H1 (cell line): ENCODE results near the gene UHRF1. TPM values are rescaled to one million over a fixed set of nuclear protein-coding genes. Genes with fewer than 3 reads are reported as not detected.

Experiments
- CTCF ChIA-PET: fragments of 300-600 bp; sonication (Branson Sonifier 250); formaldehyde crosslinking; loops from one replicate; lab custom pipeline; 2021; ENCODE audit not compliant: partially characterized antibody; lab: Charles Lee
- POLR2A ChIA-PET: fragments of 300-600 bp; sonication (Branson Sonifier 250); formaldehyde crosslinking; loops from one replicate; lab custom pipeline; 2021; ENCODE audit warnings: inconsistent platforms; ENCODE audit not compliant: partially characterized antibody; lab: Charles Lee
- DNase-seq, 2 experiments: peaks; one replicate each; pipeline versions ENCODE4 v3.0.0 to v3.0.0-alpha.2; 2010 to 2022; ENCODE audit warnings: low spot score in 2 of 2, low read depth in 1 of 2, mixed read lengths in 1 of 2
- FAIRE-seq: peaks from 2 replicates; lab custom pipeline; 2011; peaks lifted over from hg19 to GRCh38; lab: Jason Lieb, UNC
- H2AFZ ChIP-seq: 2 replicates; pipeline ENCODE4 v1.8.1; 2012; ENCODE audit warnings: low read length, inconsistent platforms
- H2AK5ac ChIP-seq: 2 replicates; pipeline ENCODE4 v1.6.1; 2013; ENCODE audit warnings: low read depth, low read length
- H2BK120ac ChIP-seq: replicated peaks from 2 replicates; pipeline ENCODE3; 2013; ENCODE audit warnings: low read depth, low read length, inconsistent platforms
- H2BK12ac ChIP-seq: 2 replicates; pipeline ENCODE4 v1.6.1; 2013; ENCODE audit warnings: low read depth, low read length
- H2BK15ac ChIP-seq: 2 replicates; pipeline ENCODE4 v1.6.1; 2013; ENCODE audit warnings: low read length
- H2BK20ac ChIP-seq: 2 replicates; pipeline ENCODE4 v1.6.1; 2013; ENCODE audit warnings: low read length
- H2BK5ac ChIP-seq: 2 replicates; pipeline ENCODE4 v1.6.1; 2013; ENCODE audit warnings: low read depth, low read length
- H3K14ac ChIP-seq: 2 replicates; pipeline ENCODE4 v1.6.1; 2013; ENCODE audit warnings: inconsistent platforms; ENCODE audit not compliant: insufficient read length
- H3K18ac ChIP-seq: 2 replicates; pipeline ENCODE4 v1.6.1; 2013; ENCODE audit warnings: low read length; ENCODE audit errors: extremely low read depth
- H3K23ac ChIP-seq: 2 replicates; pipeline ENCODE4 v1.6.1; 2013; ENCODE audit warnings: inconsistent platforms; ENCODE audit not compliant: insufficient read length
- H3K23me2 ChIP-seq: 2 replicates; pipeline ENCODE4 v1.6.1; 2013; ENCODE audit warnings: low read depth, low read length
- H3K27ac ChIP-seq: 2 replicates; pipeline ENCODE4 v1.6.1; 2011; ENCODE audit warnings: low read depth, low read length, inconsistent platforms
- H3K27me3 ChIP-seq, 4 experiments: replicated peaks in 1 of 4; 1 replicate in 1 of 4; 2 replicates in 3 of 4; pipeline versions ENCODE4 v1.6.1 to v1.8.1; 2011 to 2013; ENCODE audit warnings: low read length in 3 of 4, mild to moderate bottlenecking in 3 of 4, inconsistent platforms in 2 of 4, mixed read lengths in 2 of 4, moderate library complexity in 1 of 4; ENCODE audit not compliant: control insufficient read depth in 3 of 4, insufficient read depth in 3 of 4; ENCODE audit errors: extremely low read depth in 1 of 4
- H3K36me3 ChIP-seq, 4 experiments: 2 replicates each; pipeline versions ENCODE4 v1.6.1 to v1.8.1; 2011 to 2013; ENCODE audit warnings: mild to moderate bottlenecking in 4 of 4, low read length in 3 of 4, moderate library complexity in 2 of 4, control low read depth in 1 of 4, inconsistent platforms in 1 of 4; ENCODE audit not compliant: insufficient read depth in 4 of 4, control insufficient read depth in 2 of 4
- H3K4ac ChIP-seq: replicated peaks from 2 replicates; pipeline ENCODE3; 2013; ENCODE audit warnings: low read length, low read depth, mixed read lengths, inconsistent platforms; ENCODE audit not compliant: insufficient read length
- H3K4me1 ChIP-seq, 4 experiments: replicated peaks in 1 of 4; 1 replicate in 1 of 4; 2 replicates in 3 of 4; pipeline versions ENCODE4 v1.6.1 to v1.8.1; 2011 to 2013; ENCODE audit warnings: low read length in 3 of 4, inconsistent platforms in 2 of 4, mixed read lengths in 1 of 4; ENCODE audit not compliant: insufficient read depth in 4 of 4, control insufficient read depth in 3 of 4
- H3K4me2 ChIP-seq, 2 experiments: 2 replicates each; pipeline versions ENCODE4 v1.6.1 to v1.8.1; 2011 to 2013; ENCODE audit warnings: low read depth in 2 of 2, low read length in 2 of 2, control low read depth in 1 of 2, inconsistent platforms in 1 of 2, mild to moderate bottlenecking in 1 of 2; ENCODE audit not compliant: insufficient read depth in 1 of 2
- H3K4me3 ChIP-seq, 4 experiments: fragments of 200-600, 300-600 bp in 1 of 4; sonication (generic), shearing (Covaris generic), sonication (Bioruptor Twin) in 1 of 4; 2 replicates each; pipeline versions ENCODE4 v1.5.1 to v1.8.1; 2011 to 2016; ENCODE audit warnings: low read length in 4 of 4, low read depth in 3 of 4, control low read depth in 2 of 4, inconsistent platforms in 2 of 4, mild to moderate bottlenecking in 2 of 4, mixed read lengths in 1 of 4, moderate library complexity in 1 of 4; ENCODE audit not compliant: insufficient read depth in 2 of 4; ENCODE audit errors: extremely low read depth in 1 of 4
- H3K56ac ChIP-seq: replicated peaks from 2 replicates; pipeline ENCODE3; 2013; ENCODE audit warnings: low read depth, mild to moderate bottlenecking, mixed read lengths, low read length, inconsistent platforms; ENCODE audit not compliant: insufficient read length
- H3K79me1 ChIP-seq: 2 replicates; pipeline ENCODE4 v1.6.1; 2013; ENCODE audit warnings: low read depth, low read length, control low read depth
- H3K79me2 ChIP-seq, 2 experiments: 2 replicates each; pipeline versions ENCODE4 v1.6.1 to v1.8.1; 2012 to 2013; ENCODE audit warnings: low read length in 2 of 2, mild to moderate bottlenecking in 2 of 2, inconsistent platforms in 1 of 2; ENCODE audit not compliant: insufficient read depth in 2 of 2, control insufficient read depth in 1 of 2
- H3K9ac ChIP-seq, 4 experiments: replicated peaks in 1 of 4; 1 replicate in 1 of 4; 2 replicates in 3 of 4; pipeline versions ENCODE4 v1.6.1 to v1.8.1; 2011 to 2013; ENCODE audit warnings: low read depth in 3 of 4, low read length in 3 of 4, control low read depth in 2 of 4, mild to moderate bottlenecking in 2 of 4, moderate library complexity in 2 of 4, inconsistent platforms in 1 of 4; ENCODE audit errors: extremely low read depth in 1 of 4
- H3K9me3 ChIP-seq, 2 experiments: 2 replicates each; pipeline versions ENCODE4 v1.6.1 to v1.8.1; 2012 to 2013; ENCODE audit warnings: mild to moderate bottlenecking in 2 of 2, moderate library complexity in 2 of 2, control low read depth in 1 of 2, inconsistent platforms in 1 of 2, low read depth in 1 of 2, low read length in 1 of 2, mixed read lengths in 1 of 2; ENCODE audit not compliant: insufficient read depth in 2 of 2
- H4K20me1 ChIP-seq, 2 experiments: replicated peaks in 1 of 2; 2 replicates each; pipeline versions ENCODE3 to v1.8.1; 2011 to 2013; ENCODE audit warnings: inconsistent platforms in 2 of 2, low read length in 2 of 2, mild to moderate bottlenecking in 1 of 2; ENCODE audit not compliant: insufficient read depth in 2 of 2, control insufficient read depth in 1 of 2
- H4K5ac ChIP-seq: 2 replicates; pipeline ENCODE4 v1.6.1; 2013; ENCODE audit warnings: low read length, low read depth, mixed read lengths, inconsistent platforms; ENCODE audit not compliant: insufficient read length
- H4K8ac ChIP-seq: 2 replicates; pipeline ENCODE4 v1.8.0; 2013; ENCODE audit warnings: mild to moderate bottlenecking, moderate library complexity, low read length, inconsistent platforms; ENCODE audit not compliant: insufficient read depth; ENCODE audit errors: extremely low read depth
- H4K91ac ChIP-seq: replicated peaks from 2 replicates; pipeline ENCODE3; 2013; ENCODE audit warnings: low read length, mixed read lengths, inconsistent platforms; ENCODE audit not compliant: insufficient read length
- BCL11A ChIP-seq, 2 experiments: IDR thresholded peaks; one replicate each; pipeline ENCODE4 v1.6.1; 2011; ENCODE audit warnings: low read depth in 2 of 2, low read length in 2 of 2, mild to moderate bottlenecking in 2 of 2
- CBX5 ChIP-seq: fragments of 300-800, 300-1000 bp; sonication (generic); IDR thresholded peaks from 2 replicates; pipeline ENCODE4 v1.7.1; 2016; ENCODE audit warnings: antibody characterized with exemption, low read length, low read depth
- EZH2 ChIP-seq: fragments of 200-600 bp; sonication (generic); IDR thresholded peaks from 2 replicates; pipeline ENCODE4 v1.7.1; 2012; ENCODE audit warnings: low read depth, mild to moderate bottlenecking, moderate library complexity, low read length, inconsistent platforms; ENCODE audit not compliant: severe bottlenecking
- GABPA ChIP-seq: IDR thresholded peaks from 2 replicates; pipeline ENCODE4 v1.6.1; 2011; ENCODE audit warnings: mild to moderate bottlenecking, low read length, moderate library complexity, borderline replicate concordance; ENCODE audit not compliant: insufficient read depth
- POLR2AphosphoS5 ChIP-seq: IDR thresholded peaks from 2 replicates; pipeline ENCODE4 v1.6.1; 2011; ENCODE audit warnings: low read depth, low read length
- TAF7 ChIP-seq: optimal IDR thresholded peaks from 2 replicates; pipeline ENCODE3; 2011; ENCODE audit warnings: low read depth, mild to moderate bottlenecking, inconsistent platforms, low read length, moderate library complexity, borderline replicate concordance
- TBP ChIP-seq: IDR thresholded peaks from 2 replicates; pipeline ENCODE4 v1.6.1; 2011; ENCODE audit warnings: low read depth, low read length, improper control_type of control experiment
- TCF12 ChIP-seq: IDR thresholded peaks from 2 replicates; pipeline ENCODE4 v1.6.1; 2011; ENCODE audit warnings: low read depth, mild to moderate bottlenecking, low read length
- ZNF274 ChIP-seq: IDR thresholded peaks from 2 replicates; pipeline ENCODE4 v1.7.0; 2012; ENCODE audit warnings: low read length, borderline replicate concordance; ENCODE audit errors: extremely low read depth
- WGBS, 2 experiments: shearing (Covaris generic) in 1 of 2; methylation state at CpG; one replicate each; pipeline versions ENCODE4 v1.1.6 to v1.1.7; 2013 to 2015; ENCODE audit warnings: low lambda C conversion rate in 2 of 2, mixed read lengths in 2 of 2, inconsistent platforms in 1 of 2, low coverage in 1 of 2, missing lambda C conversion rate in 1 of 2; ENCODE audit not compliant: insufficient replicate concordance in 2 of 2, insufficient coverage in 1 of 2, insufficient read length in 1 of 2; ENCODE audit errors: extremely low coverage in 1 of 2, missing lambda C conversion rate in 1 of 2; 5-methylcytosine and 5-hydroxymethylcytosine counted together
- polyA plus RNA-seq, 7 experiments: library from polyadenylated mRNA; depleted of rRNA in 3 of 7; stranded (reverse) in 5 of 7; unstranded in 2 of 7; fragments of >200 nt in 5 of 7; fragments of 200-250 nt in 2 of 7; gene quantifications; 1 replicate in 5 of 7; 2 replicates in 1 of 7; 4 replicates in 1 of 7; pipeline versions ENCODE4 v1.2.1 to v1.2.3, GENCODE V29; 2011 to 2013; ENCODE audit warnings: missing spikeins in 2 of 7, mixed read lengths in 2 of 7
- total RNA-seq: library from RNA; stranded (reverse); fragmentation: NEBNext Ultra II Directional; extraction: Animal tissue kit (Norgen Biotek cat#: 25700); gene quantifications from 2 replicates; pipeline ENCODE4 v1.2.1, GENCODE V29; 2021
- TF ChIP-seq, protein P1 (sequence below): IDR thresholded peaks from 2 replicates; pipeline ENCODE4 v1.6.1; 2012; ENCODE audit warnings: inconsistent platforms

The UHRF1 gene
- total and polyA plus RNA-seq, 2 of the 8 experiments (the other 6 are each of a cell fraction or from before 2014, with no cell fraction given) = 14.7 to 65.8 TPM

DNA sequence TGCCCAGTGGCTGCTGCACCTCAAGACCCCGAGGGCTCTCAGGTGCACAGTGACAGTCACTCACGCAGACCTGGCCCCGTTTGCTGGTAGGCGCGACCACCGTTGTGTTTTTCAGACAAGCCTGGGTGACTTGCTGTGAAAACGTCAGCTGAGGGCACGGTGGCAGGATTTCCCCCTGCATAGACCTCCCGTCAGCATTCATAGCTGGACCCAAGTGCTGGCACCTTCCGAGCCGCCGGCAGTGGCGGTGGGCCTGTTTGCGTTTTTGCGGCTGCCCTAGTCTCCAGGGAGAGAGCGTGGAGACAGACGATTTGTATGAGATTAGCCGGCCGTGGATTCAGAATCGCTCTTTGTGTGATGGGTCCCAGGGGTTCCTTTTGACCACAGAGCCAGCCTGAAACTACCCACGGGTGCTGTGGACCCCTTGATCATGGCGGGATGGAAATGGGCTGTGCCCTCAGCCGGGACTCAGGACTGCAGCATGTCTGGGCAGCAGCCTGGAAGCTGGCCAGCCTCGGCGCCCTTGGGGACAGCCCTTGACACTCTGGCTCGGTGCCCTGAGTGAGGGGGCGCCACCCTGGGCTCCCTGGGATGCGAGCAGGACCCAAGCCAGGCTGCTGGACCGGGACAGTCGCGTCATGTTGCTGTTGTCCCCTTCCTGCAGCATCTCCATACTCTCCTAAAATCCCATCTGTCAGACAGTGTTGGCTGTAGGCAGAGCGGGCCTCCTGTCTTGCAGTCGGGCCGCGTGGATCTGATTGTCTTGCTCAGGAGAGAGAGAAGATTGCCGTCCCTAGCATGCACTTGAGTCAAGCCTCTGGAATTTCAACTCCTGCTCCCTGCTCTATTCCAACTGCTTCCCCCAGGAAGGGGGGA, 68.2 kb downstream of the UHRF1 start:
- Histone ChIP-seq H3K9ac (no peak overlapping the region), H3K36me3 (peaks cover 0 to 4% (median 0%) of the 10 kb centered on the region in 4 experiments; a peak in 2 of 8 replicates), H4K20me1 (peaks cover 16 to 19% of the 10 kb centered on the region in 2 experiments), H2BK5ac (no peak overlapping the region), H3K23ac (no peak overlapping the region), H3K4ac (no peak overlapping the region), H4K91ac (no peak overlapping the region), H3K27ac (no peak overlapping the region), H3K18ac (no peak overlapping the region), H2AFZ (no peak overlapping the region), H4K5ac (no peak overlapping the region), H3K27me3 (no peaks in the 10 kb centered on the region), H2BK20ac (no peak overlapping the region), H3K4me3 (no peak overlapping the region), H3K79me2 (peaks cover 4 to 68% of the 10 kb centered on the region in 2 experiments; a peak in 3 of 4 replicates), H2BK120ac (no peak overlapping the region), H3K79me1 (peaks cover 23% of the 10 kb centered on the region), H3K56ac (no peak overlapping the region), H3K4me2 (no peak overlapping the region), H2AK5ac (no peak overlapping the region), H3K14ac (no peak overlapping the region), H3K4me1 (peaks cover 0 to 2% (median under 1%) of the 10 kb centered on the region in 4 experiments; a peak in 3 of 7 replicates), H3K23me2 (no peaks in the 10 kb centered on the region), H2BK15ac (no peak overlapping the region), H4K8ac (peak overlapping the region; percentile 57), H3K9me3 (no peaks in the 10 kb centered on the region), H2BK12ac (no peak overlapping the region)
- WGBS, 2 experiments = 93% methylated on average over 36 of the region's 36 CpGs; no CpG with 5 or more reads in 1 of the 2 experiments
- TF ChIP-seq POLR2AphosphoS5 = no peak
- TF ChIP-seq EZH2 = no peak
- TF ChIP-seq TBP = no peak
- TF ChIP-seq GABPA = no peak
- TF ChIP-seq, protein P1, sequence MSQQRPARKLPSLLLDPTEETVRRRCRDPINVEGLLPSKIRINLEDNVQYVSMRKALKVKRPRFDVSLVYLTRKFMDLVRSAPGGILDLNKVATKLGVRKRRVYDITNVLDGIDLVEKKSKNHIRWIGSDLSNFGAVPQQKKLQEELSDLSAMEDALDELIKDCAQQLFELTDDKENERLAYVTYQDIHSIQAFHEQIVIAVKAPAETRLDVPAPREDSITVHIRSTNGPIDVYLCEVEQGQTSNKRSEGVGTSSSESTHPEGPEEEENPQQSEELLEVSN = no peak
- no peak for TF ChIP-seq TCF12
- no peak for TF ChIP-seq TAF7
- no peak for TF ChIP-seq ZNF274
- no peak for TF ChIP-seq BCL11A (IDR thresholded peaks at IDR 0.05; ENCODE audit: low read depth in 2 of 2, low read length in 2 of 2)
- no peak for TF ChIP-seq CBX5
- POLR2A ChIA-PET = interaction anchor here (1.1 kb wide), 1 partner anchor 216 kb away, joined by 3 read pairs; no protein-coding TSS in a partner anchor
- FAIRE-seq = no peak
- CTCF ChIA-PET = interaction anchor here (0.6 to 2.6 kb wide), 6 partner anchors 18 to 53 kb away, joined by 3 to 18 read pairs (median 3); no protein-coding TSS in a partner anchor
- no peak for DNase-seq
